H9 (cell line): ENCODE measurements around the gene FAM117A. TPM values are rescaled to one million over a fixed set of nuclear protein-coding genes. Genes with fewer than 3 reads are reported as not detected.
A peak's percentile ranks its signal among the peaks of the same experiment; 100 is the strongest.

Experiments
- DNase-seq: peaks from one replicate; pipeline ENCODE4 v3.0.0-alpha.2; 2017
- H2AFZ ChIP-seq: one replicate; pipeline ENCODE4 v1.6.1; 2013; ENCODE audit warnings: mild to moderate bottlenecking, low read length, control low read depth, moderate library complexity
- H2AK5ac ChIP-seq: 2 replicates; pipeline ENCODE4 v1.6.1; 2013; ENCODE audit warnings: low read length, control low read depth, mixed read lengths; ENCODE audit not compliant: insufficient read length
- H2BK120ac ChIP-seq: one replicate; pipeline ENCODE4 v1.6.1; 2013; ENCODE audit warnings: low read depth, mild to moderate bottlenecking, low read length, control low read depth, inconsistent platforms; ENCODE audit not compliant: poor library complexity, severe bottlenecking
- H2BK12ac ChIP-seq: 2 replicates; pipeline ENCODE4 v1.6.1; 2013; ENCODE audit warnings: low read length, control low read depth, mixed read lengths, low read depth; ENCODE audit not compliant: insufficient read length
- H2BK15ac ChIP-seq: 2 replicates; pipeline ENCODE4 v1.6.1; 2013; ENCODE audit warnings: low read depth, low read length, control low read depth
- H2BK20ac ChIP-seq: one replicate; pipeline ENCODE4 v1.6.1; 2013; ENCODE audit warnings: low read depth, mild to moderate bottlenecking, low read length, control low read depth, inconsistent platforms; ENCODE audit not compliant: poor library complexity, severe bottlenecking
- H2BK5ac ChIP-seq: 2 replicates; pipeline ENCODE4 v1.6.1; 2013; ENCODE audit warnings: low read length, control low read depth, mixed read lengths; ENCODE audit not compliant: insufficient read length
- H3K14ac ChIP-seq: 2 replicates; pipeline ENCODE4 v1.6.1; 2013; ENCODE audit warnings: low read length, control low read depth; ENCODE audit not compliant: insufficient read depth
- H3K18ac ChIP-seq: 2 replicates; pipeline ENCODE4 v1.6.1; 2013; ENCODE audit warnings: low read depth, mild to moderate bottlenecking, mixed read lengths, low read length, control low read depth; ENCODE audit not compliant: insufficient read length
- H3K23ac ChIP-seq: 2 replicates; pipeline ENCODE4 v1.6.1; 2013; ENCODE audit warnings: low read length, control low read depth, mixed read lengths, low read depth; ENCODE audit not compliant: insufficient read length
- H3K23me2 ChIP-seq: 2 replicates; pipeline ENCODE4 v1.6.1; 2013; ENCODE audit warnings: low read depth, mild to moderate bottlenecking, mixed read lengths, low read length, control low read depth; ENCODE audit not compliant: insufficient read length, poor library complexity, severe bottlenecking
- H3K27ac ChIP-seq: 2 replicates; pipeline ENCODE4 v1.5.1; 2013; ENCODE audit warnings: low read length, control low read depth, mixed read lengths, low read depth; ENCODE audit not compliant: insufficient read length
- H3K27me3 ChIP-seq: 2 replicates; pipeline ENCODE4 v1.6.1; 2013; ENCODE audit warnings: low read length, control low read depth, inconsistent platforms; ENCODE audit not compliant: insufficient read depth
- H3K4ac ChIP-seq: 2 replicates; pipeline ENCODE4 v1.6.1; 2013; ENCODE audit warnings: low read depth, mild to moderate bottlenecking, control low read depth, inconsistent platforms, low read length, moderate library complexity
- H3K4me1 ChIP-seq: 2 replicates; pipeline ENCODE4 v1.6.1; 2013; ENCODE audit warnings: low read length, control low read depth, inconsistent platforms; ENCODE audit not compliant: insufficient read depth
- H3K4me2 ChIP-seq: 2 replicates; pipeline ENCODE4 v1.6.1; 2013; ENCODE audit warnings: low read length, control low read depth, mixed read lengths; ENCODE audit not compliant: insufficient read length, insufficient read depth
- H3K56ac ChIP-seq: 2 replicates; pipeline ENCODE4 v1.6.1; 2013; ENCODE audit warnings: low read depth, mild to moderate bottlenecking, mixed read lengths, low read length, control low read depth; ENCODE audit not compliant: insufficient read length
- H3K79me1 ChIP-seq: 2 replicates; pipeline ENCODE4 v1.6.1; 2013; ENCODE audit warnings: low read depth, mild to moderate bottlenecking, moderate library complexity, low read length, control low read depth, inconsistent platforms; ENCODE audit not compliant: insufficient read depth, poor library complexity, severe bottlenecking
- H3K79me2 ChIP-seq: 2 replicates; pipeline ENCODE4 v1.6.1; 2013; ENCODE audit warnings: low read length, control low read depth, inconsistent platforms; ENCODE audit not compliant: insufficient read depth
- H3K9ac ChIP-seq: 2 replicates; pipeline ENCODE4 v1.6.1; 2013; ENCODE audit warnings: low read length, control low read depth, mixed read lengths; ENCODE audit not compliant: insufficient read length; ENCODE audit errors: extremely low read depth
- H3K9me3 ChIP-seq: one replicate; pipeline ENCODE4 v1.6.1; 2013; ENCODE audit warnings: low read depth, low read length, inconsistent platforms; ENCODE audit not compliant: control insufficient read depth
- H3T11ph ChIP-seq: one replicate; pipeline ENCODE4 v1.6.1; 2013; ENCODE audit warnings: mild to moderate bottlenecking, low read length, control low read depth, inconsistent platforms
- H4K20me1 ChIP-seq: one replicate; pipeline ENCODE4 v1.6.1; 2013; ENCODE audit not compliant: control insufficient read depth, insufficient read length, insufficient read depth
- H4K5ac ChIP-seq: 2 replicates; pipeline ENCODE4 v1.6.1; 2013; ENCODE audit warnings: low read depth, mild to moderate bottlenecking, mixed read lengths, low read length, control low read depth; ENCODE audit not compliant: insufficient read length
- H4K8ac ChIP-seq: replicated peaks from 2 replicates; pipeline ENCODE4 v1.6.1; 2013; ENCODE audit warnings: low read length, control low read depth, mixed read lengths, low read depth; ENCODE audit not compliant: insufficient read length
- H4K91ac ChIP-seq: 2 replicates; pipeline ENCODE4 v1.6.1; 2013; ENCODE audit warnings: low read depth, mild to moderate bottlenecking, moderate library complexity, mixed read lengths, low read length, control low read depth; ENCODE audit not compliant: insufficient read length
- H3K27ac Mint-ChIP-seq, 3 experiments: 2 replicates in 2 of 3; 3 replicates in 1 of 3; pipeline ENCODE4 v1.8.0; 2020 to 2021; ENCODE audit warnings: mixed read lengths in 3 of 3, mild to moderate bottlenecking in 1 of 3, moderate library complexity in 1 of 3
- H3K27me3 Mint-ChIP-seq: 2 replicates; pipeline ENCODE4 v1.8.0; 2021; ENCODE audit warnings: low read depth, mild to moderate bottlenecking, moderate library complexity, mixed read lengths
- H3K36me3 Mint-ChIP-seq, 3 experiments: 2 replicates in 2 of 3; 3 replicates in 1 of 3; pipeline ENCODE4 v1.8.0; 2020 to 2021; ENCODE audit warnings: low read depth in 3 of 3, mixed read lengths in 3 of 3; ENCODE audit not compliant: insufficient read depth in 1 of 3
- H3K4me1 Mint-ChIP-seq, 2 experiments: 2 replicates each; pipeline ENCODE4 v1.8.0; 2020; ENCODE audit warnings: mixed read lengths in 2 of 2
- H3K4me3 Mint-ChIP-seq, 2 experiments: 2 replicates in 1 of 2; 3 replicates in 1 of 2; pipeline ENCODE4 v1.8.0; 2020 to 2021; ENCODE audit warnings: mild to moderate bottlenecking in 2 of 2, mixed read lengths in 2 of 2, moderate library complexity in 1 of 2
- H3K9me3 Mint-ChIP-seq, 2 experiments: 2 replicates in 1 of 2; 3 replicates in 1 of 2; pipeline ENCODE4 v1.8.0; 2020; ENCODE audit warnings: mild to moderate bottlenecking in 2 of 2, mixed read lengths in 2 of 2, moderate library complexity in 1 of 2
- WGBS: extraction: QIAGEN DNeasy Blood & Tissue Kit; methylation state at CpG from one replicate; pipeline ENCODE4 v1.1.7; 2013; ENCODE audit warnings: missing lambda C conversion rate, low lambda C conversion rate, mixed read lengths; ENCODE audit not compliant: insufficient read length; ENCODE audit errors: extremely low coverage; 5-methylcytosine and 5-hydroxymethylcytosine counted together
- total RNA-seq: library from RNA; stranded (reverse); gene quantifications from 2 replicates; pipeline ENCODE4 v1.2.1, GENCODE V29; 2021
- TF ChIP-seq, protein P1 (sequence below): fragments of 200-600 bp; sonication (generic); conservative IDR thresholded peaks from 3 replicates; pipeline ENCODE4 v1.8.0; 2021; ENCODE audit warnings: antibody characterized with exemption, mild to moderate bottlenecking

Gene FAM117A
- total RNA-seq, 1 experiment from 2014 or later = 21.1 TPM

- no peaks in the 10 kb centered on the region for H3K23me2 ChIP-seq
- H3K4me2 ChIP-seq = no peak overlapping the region
- no peak overlapping the region for H3K56ac ChIP-seq
- H3K14ac ChIP-seq = no peak overlapping the region
- H4K5ac ChIP-seq = no peak overlapping the region
- H2BK120ac ChIP-seq = no peak overlapping the region
- Mint-ChIP-seq H3K27me3 (no peaks in the 10 kb centered on the region), H3K4me1 (peaks cover 20 to 32% of the 10 kb centered on the region in 2 experiments), H3K36me3 (peaks cover 2 to 8% (median 6%) of the 10 kb centered on the region in 3 experiments; a peak in 6 of 7 replicates), H3K9me3 (no peaks in the 10 kb centered on the region), H3K27ac (0 out of 7 replicates have a peak overlapping the region, but pooled peaks of 1 of the 3 experiments have one; percentile 47), H3K4me3 (no peak overlapping the region)
- WGBS = no CpG with 5 or more reads among the region's 8 CpGs
- no peak for DNase-seq
- H2BK20ac ChIP-seq = no peak overlapping the region
- H3K4ac ChIP-seq = no peak overlapping the region
- no peak overlapping the region for H3K18ac ChIP-seq
- H3K27me3 ChIP-seq = no peaks in the 10 kb centered on the region
- peaks cover 9% of the 10 kb centered on the region; the same call in 1 of the 2 replicates for H3K79me2 ChIP-seq
- H3K79me1 ChIP-seq = peaks cover 11% of the 10 kb centered on the region
- no peak overlapping the region for H2BK5ac ChIP-seq
- no peaks in the 10 kb centered on the region; the same call in 1 of the 2 replicates for H3K4me1 ChIP-seq
- no peak overlapping the region for H2AK5ac ChIP-seq
- no peak overlapping the region for H2AFZ ChIP-seq
- H4K91ac ChIP-seq = no peak overlapping the region
- no peak overlapping the region for H2BK15ac ChIP-seq
- no peak overlapping the region for H3K9ac ChIP-seq
- TF ChIP-seq, protein P1, sequence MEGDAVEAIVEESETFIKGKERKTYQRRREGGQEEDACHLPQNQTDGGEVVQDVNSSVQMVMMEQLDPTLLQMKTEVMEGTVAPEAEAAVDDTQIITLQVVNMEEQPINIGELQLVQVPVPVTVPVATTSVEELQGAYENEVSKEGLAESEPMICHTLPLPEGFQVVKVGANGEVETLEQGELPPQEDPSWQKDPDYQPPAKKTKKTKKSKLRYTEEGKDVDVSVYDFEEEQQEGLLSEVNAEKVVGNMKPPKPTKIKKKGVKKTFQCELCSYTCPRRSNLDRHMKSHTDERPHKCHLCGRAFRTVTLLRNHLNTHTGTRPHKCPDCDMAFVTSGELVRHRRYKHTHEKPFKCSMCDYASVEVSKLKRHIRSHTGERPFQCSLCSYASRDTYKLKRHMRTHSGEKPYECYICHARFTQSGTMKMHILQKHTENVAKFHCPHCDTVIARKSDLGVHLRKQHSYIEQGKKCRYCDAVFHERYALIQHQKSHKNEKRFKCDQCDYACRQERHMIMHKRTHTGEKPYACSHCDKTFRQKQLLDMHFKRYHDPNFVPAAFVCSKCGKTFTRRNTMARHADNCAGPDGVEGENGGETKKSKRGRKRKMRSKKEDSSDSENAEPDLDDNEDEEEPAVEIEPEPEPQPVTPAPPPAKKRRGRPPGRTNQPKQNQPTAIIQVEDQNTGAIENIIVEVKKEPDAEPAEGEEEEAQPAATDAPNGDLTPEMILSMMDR = no peak
- H4K8ac ChIP-seq = no peak overlapping the region
- H3K23ac ChIP-seq = no peak overlapping the region
- H2BK12ac ChIP-seq = no peak overlapping the region
- no peak overlapping the region for H3T11ph ChIP-seq
- H4K20me1 ChIP-seq = no peaks in the 10 kb centered on the region
- H3K9me3 ChIP-seq = no peaks in the 10 kb centered on the region
- no peak overlapping the region for H3K27ac ChIP-seq
These were observed 10.0 kb downstream of the FAM117A start for GRCh38 chr17:49753959-49754391.
